H9 (cell line): Measurements from ENCODE around the gene ADAM33. TPM values are rescaled to one million over a fixed set of nuclear protein-coding genes. Genes with fewer than 3 reads are reported as not detected.

ENCODE experiments used
- DNase-seq: peaks from one replicate; pipeline ENCODE4 v3.0.0-alpha.2; 2017
- H2AFZ ChIP-seq: one replicate; pipeline ENCODE4 v1.6.1; 2013; ENCODE audit warnings: mild to moderate bottlenecking, low read length, control low read depth, moderate library complexity
- H2AK5ac ChIP-seq: 2 replicates; pipeline ENCODE4 v1.6.1; 2013; ENCODE audit warnings: low read length, control low read depth, mixed read lengths; ENCODE audit not compliant: insufficient read length
- H2BK120ac ChIP-seq: one replicate; pipeline ENCODE4 v1.6.1; 2013; ENCODE audit warnings: low read depth, mild to moderate bottlenecking, low read length, control low read depth, inconsistent platforms; ENCODE audit not compliant: poor library complexity, severe bottlenecking
- H2BK12ac ChIP-seq: 2 replicates; pipeline ENCODE4 v1.6.1; 2013; ENCODE audit warnings: low read length, control low read depth, mixed read lengths, low read depth; ENCODE audit not compliant: insufficient read length
- H2BK15ac ChIP-seq: 2 replicates; pipeline ENCODE4 v1.6.1; 2013; ENCODE audit warnings: low read depth, low read length, control low read depth
- H2BK20ac ChIP-seq: one replicate; pipeline ENCODE4 v1.6.1; 2013; ENCODE audit warnings: low read depth, mild to moderate bottlenecking, low read length, control low read depth, inconsistent platforms; ENCODE audit not compliant: poor library complexity, severe bottlenecking
- H2BK5ac ChIP-seq: 2 replicates; pipeline ENCODE4 v1.6.1; 2013; ENCODE audit warnings: low read length, control low read depth, mixed read lengths; ENCODE audit not compliant: insufficient read length
- H3K14ac ChIP-seq: 2 replicates; pipeline ENCODE4 v1.6.1; 2013; ENCODE audit warnings: low read length, control low read depth; ENCODE audit not compliant: insufficient read depth
- H3K18ac ChIP-seq: 2 replicates; pipeline ENCODE4 v1.6.1; 2013; ENCODE audit warnings: low read depth, mild to moderate bottlenecking, mixed read lengths, low read length, control low read depth; ENCODE audit not compliant: insufficient read length
- H3K23ac ChIP-seq: 2 replicates; pipeline ENCODE4 v1.6.1; 2013; ENCODE audit warnings: low read length, control low read depth, mixed read lengths, low read depth; ENCODE audit not compliant: insufficient read length
- H3K23me2 ChIP-seq: 2 replicates; pipeline ENCODE4 v1.6.1; 2013; ENCODE audit warnings: low read depth, mild to moderate bottlenecking, mixed read lengths, low read length, control low read depth; ENCODE audit not compliant: insufficient read length, poor library complexity, severe bottlenecking
- H3K27ac ChIP-seq: 2 replicates; pipeline ENCODE4 v1.5.1; 2013; ENCODE audit warnings: low read length, control low read depth, mixed read lengths, low read depth; ENCODE audit not compliant: insufficient read length
- H3K27me3 ChIP-seq: 2 replicates; pipeline ENCODE4 v1.6.1; 2013; ENCODE audit warnings: low read length, control low read depth, inconsistent platforms; ENCODE audit not compliant: insufficient read depth
- H3K4ac ChIP-seq: 2 replicates; pipeline ENCODE4 v1.6.1; 2013; ENCODE audit warnings: low read depth, mild to moderate bottlenecking, control low read depth, inconsistent platforms, low read length, moderate library complexity
- H3K4me1 ChIP-seq: 2 replicates; pipeline ENCODE4 v1.6.1; 2013; ENCODE audit warnings: low read length, control low read depth, inconsistent platforms; ENCODE audit not compliant: insufficient read depth
- H3K4me2 ChIP-seq: 2 replicates; pipeline ENCODE4 v1.6.1; 2013; ENCODE audit warnings: low read length, control low read depth, mixed read lengths; ENCODE audit not compliant: insufficient read length, insufficient read depth
- H3K56ac ChIP-seq: 2 replicates; pipeline ENCODE4 v1.6.1; 2013; ENCODE audit warnings: low read depth, mild to moderate bottlenecking, mixed read lengths, low read length, control low read depth; ENCODE audit not compliant: insufficient read length
- H3K79me1 ChIP-seq: 2 replicates; pipeline ENCODE4 v1.6.1; 2013; ENCODE audit warnings: low read depth, mild to moderate bottlenecking, moderate library complexity, low read length, control low read depth, inconsistent platforms; ENCODE audit not compliant: insufficient read depth, poor library complexity, severe bottlenecking
- H3K79me2 ChIP-seq: 2 replicates; pipeline ENCODE4 v1.6.1; 2013; ENCODE audit warnings: low read length, control low read depth, inconsistent platforms; ENCODE audit not compliant: insufficient read depth
- H3K9ac ChIP-seq: 2 replicates; pipeline ENCODE4 v1.6.1; 2013; ENCODE audit warnings: low read length, control low read depth, mixed read lengths; ENCODE audit not compliant: insufficient read length; ENCODE audit errors: extremely low read depth
- H3K9me3 ChIP-seq: one replicate; pipeline ENCODE4 v1.6.1; 2013; ENCODE audit warnings: low read depth, low read length, inconsistent platforms; ENCODE audit not compliant: control insufficient read depth
- H3T11ph ChIP-seq: one replicate; pipeline ENCODE4 v1.6.1; 2013; ENCODE audit warnings: mild to moderate bottlenecking, low read length, control low read depth, inconsistent platforms
- H4K20me1 ChIP-seq: one replicate; pipeline ENCODE4 v1.6.1; 2013; ENCODE audit not compliant: control insufficient read depth, insufficient read length, insufficient read depth
- H4K5ac ChIP-seq: 2 replicates; pipeline ENCODE4 v1.6.1; 2013; ENCODE audit warnings: low read depth, mild to moderate bottlenecking, mixed read lengths, low read length, control low read depth; ENCODE audit not compliant: insufficient read length
- H4K8ac ChIP-seq: replicated peaks from 2 replicates; pipeline ENCODE4 v1.6.1; 2013; ENCODE audit warnings: low read length, control low read depth, mixed read lengths, low read depth; ENCODE audit not compliant: insufficient read length
- H4K91ac ChIP-seq: 2 replicates; pipeline ENCODE4 v1.6.1; 2013; ENCODE audit warnings: low read depth, mild to moderate bottlenecking, moderate library complexity, mixed read lengths, low read length, control low read depth; ENCODE audit not compliant: insufficient read length
- H3K27ac Mint-ChIP-seq, 3 experiments: 2 replicates in 2 of 3; 3 replicates in 1 of 3; pipeline ENCODE4 v1.8.0; 2020 to 2021; ENCODE audit warnings: mixed read lengths in 3 of 3, mild to moderate bottlenecking in 1 of 3, moderate library complexity in 1 of 3
- H3K27me3 Mint-ChIP-seq: 2 replicates; pipeline ENCODE4 v1.8.0; 2021; ENCODE audit warnings: low read depth, mild to moderate bottlenecking, moderate library complexity, mixed read lengths
- H3K36me3 Mint-ChIP-seq, 3 experiments: 2 replicates in 2 of 3; 3 replicates in 1 of 3; pipeline ENCODE4 v1.8.0; 2020 to 2021; ENCODE audit warnings: low read depth in 3 of 3, mixed read lengths in 3 of 3; ENCODE audit not compliant: insufficient read depth in 1 of 3
- H3K4me1 Mint-ChIP-seq, 2 experiments: 2 replicates each; pipeline ENCODE4 v1.8.0; 2020; ENCODE audit warnings: mixed read lengths in 2 of 2
- H3K4me3 Mint-ChIP-seq, 2 experiments: 2 replicates in 1 of 2; 3 replicates in 1 of 2; pipeline ENCODE4 v1.8.0; 2020 to 2021; ENCODE audit warnings: mild to moderate bottlenecking in 2 of 2, mixed read lengths in 2 of 2, moderate library complexity in 1 of 2
- H3K9me3 Mint-ChIP-seq, 2 experiments: 2 replicates in 1 of 2; 3 replicates in 1 of 2; pipeline ENCODE4 v1.8.0; 2020; ENCODE audit warnings: mild to moderate bottlenecking in 2 of 2, mixed read lengths in 2 of 2, moderate library complexity in 1 of 2
- WGBS: extraction: QIAGEN DNeasy Blood & Tissue Kit; methylation state at CpG from one replicate; pipeline ENCODE4 v1.1.7; 2013; ENCODE audit warnings: missing lambda C conversion rate, low lambda C conversion rate, mixed read lengths; ENCODE audit not compliant: insufficient read length; ENCODE audit errors: extremely low coverage; 5-methylcytosine and 5-hydroxymethylcytosine counted together
- total RNA-seq: library from RNA; stranded (reverse); gene quantifications from 2 replicates; pipeline ENCODE4 v1.2.1, GENCODE V29; 2021
- TF ChIP-seq, protein P1 (sequence below): fragments of 200-600 bp; sonication (generic); conservative IDR thresholded peaks from 3 replicates; pipeline ENCODE4 v1.8.0; 2021; ENCODE audit warnings: antibody characterized with exemption, mild to moderate bottlenecking

ADAM33 gene
- total RNA-seq, 1 experiment from 2014 or later = 4.0 TPM

DNA sequence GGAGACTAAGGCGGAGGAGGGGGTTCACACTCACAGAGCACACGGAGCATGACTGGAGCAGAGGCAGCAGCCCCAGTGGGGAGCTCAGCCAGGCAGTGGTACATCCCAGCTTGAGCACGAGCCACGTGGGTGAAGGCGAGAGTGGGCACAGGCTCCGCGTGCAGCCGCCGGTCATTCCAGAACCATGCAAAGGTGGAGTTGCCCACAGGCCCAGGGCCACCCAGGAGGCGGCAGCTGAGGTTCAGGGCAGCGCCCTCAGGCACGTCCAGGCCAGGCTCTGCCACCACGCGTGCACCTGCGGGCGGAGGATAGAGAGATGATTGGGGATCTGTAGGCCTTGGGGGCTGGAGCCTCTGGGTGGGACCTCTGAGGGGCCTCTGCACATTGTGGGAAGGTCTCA lies 9.5 kb upstream of the ADAM33 start:
- H3K27me3 Mint-ChIP-seq = peaks cover 11% of the 10 kb centered on the region
- TF ChIP-seq, protein P1, sequence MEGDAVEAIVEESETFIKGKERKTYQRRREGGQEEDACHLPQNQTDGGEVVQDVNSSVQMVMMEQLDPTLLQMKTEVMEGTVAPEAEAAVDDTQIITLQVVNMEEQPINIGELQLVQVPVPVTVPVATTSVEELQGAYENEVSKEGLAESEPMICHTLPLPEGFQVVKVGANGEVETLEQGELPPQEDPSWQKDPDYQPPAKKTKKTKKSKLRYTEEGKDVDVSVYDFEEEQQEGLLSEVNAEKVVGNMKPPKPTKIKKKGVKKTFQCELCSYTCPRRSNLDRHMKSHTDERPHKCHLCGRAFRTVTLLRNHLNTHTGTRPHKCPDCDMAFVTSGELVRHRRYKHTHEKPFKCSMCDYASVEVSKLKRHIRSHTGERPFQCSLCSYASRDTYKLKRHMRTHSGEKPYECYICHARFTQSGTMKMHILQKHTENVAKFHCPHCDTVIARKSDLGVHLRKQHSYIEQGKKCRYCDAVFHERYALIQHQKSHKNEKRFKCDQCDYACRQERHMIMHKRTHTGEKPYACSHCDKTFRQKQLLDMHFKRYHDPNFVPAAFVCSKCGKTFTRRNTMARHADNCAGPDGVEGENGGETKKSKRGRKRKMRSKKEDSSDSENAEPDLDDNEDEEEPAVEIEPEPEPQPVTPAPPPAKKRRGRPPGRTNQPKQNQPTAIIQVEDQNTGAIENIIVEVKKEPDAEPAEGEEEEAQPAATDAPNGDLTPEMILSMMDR = no peak
- WGBS = no CpG with 5 or more reads among the region's 16 CpGs

More for the DNA sequence above, 9.5 kb upstream of the ADAM33 start:
- Mint-ChIP-seq H3K9me3 (peaks cover 2% of the 10 kb centered on the region in 2 experiments; a peak in 3 of 5 replicates), H3K4me3 (no peak overlapping the region), H3K36me3 (no peaks in the 10 kb centered on the region; a peak in 1 of 7 replicates), H3K27ac (no peak overlapping the region), H3K4me1 (peaks cover 2 to 7% of the 10 kb centered on the region in 2 experiments; a peak in 3 of 4 replicates)
- Histone ChIP-seq H3K9ac (no peak overlapping the region), H2AK5ac (no peak overlapping the region), H2BK5ac (no peak overlapping the region), H3K56ac (no peak overlapping the region), H3K9me3 (no peaks in the 10 kb centered on the region), H4K5ac (no peak overlapping the region), H4K20me1 (no peaks in the 10 kb centered on the region), H4K91ac (no peak overlapping the region), H2AFZ (no peak overlapping the region), H3T11ph (no peak overlapping the region), H3K27ac (no peak overlapping the region), H2BK120ac (no peak overlapping the region), H3K27me3 (no peaks in the 10 kb centered on the region), H2BK15ac (no peak overlapping the region), H3K18ac (no peak overlapping the region), H3K4ac (no peak overlapping the region), H3K23me2 (no peaks in the 10 kb centered on the region), H3K79me1 (no peaks in the 10 kb centered on the region), H4K8ac (no peak overlapping the region), H3K4me2 (no peak overlapping the region), H3K23ac (no peak overlapping the region), H2BK20ac (no peak overlapping the region), H2BK12ac (no peak overlapping the region), H3K4me1 (no peaks in the 10 kb centered on the region), H3K79me2 (no peaks in the 10 kb centered on the region), H3K14ac (no peak overlapping the region; the same call in 1 of the 2 replicates)
- DNase-seq = no peak
